IMR-90 (cell line): ENCODE data around the gene TMEM50A. TPM values are rescaled to one million over a fixed set of nuclear protein-coding genes. Genes with fewer than 3 reads are reported as not detected.

Experiments
- ATAC-seq: fragments of 200-7000 bp; cut with Tn5 transposase; 2 replicates; pipeline ENCODE4 v1.9.1; 2020; ENCODE audit warnings: low read depth, mild to moderate bottlenecking, moderate library complexity
- BruUV-seq: library from RNA; stranded (reverse); fragments of 400-500 nt; replicated peaks from 2 replicates; lab custom pipeline; 2021; lab: Mats Ljungman, UMichigan
- CTCF ChIA-PET: fragments of 300-600 bp; formaldehyde crosslinking; extraction: SDS; loops from one replicate; lab custom pipeline; 2021; ENCODE audit warnings: antibody characterized with exemption; lab: Yijun Ruan, JAX
- POLR2A ChIA-PET: fragments of 300-600 bp; sonication (Branson Sonifier 250); formaldehyde crosslinking; loops from one replicate; lab custom pipeline; 2022; ENCODE audit warnings: antibody characterized with exemption; ENCODE audit not compliant: unreplicated experiment; lab: Charles Lee
- DNase-seq: peaks from one replicate; pipeline ENCODE4 v3.0.0; 2013
- H2AFZ ChIP-seq: replicated peaks from 2 replicates; pipeline ENCODE3; 2013; ENCODE audit warnings: low read length, mild to moderate bottlenecking; ENCODE audit not compliant: poor library complexity
- H2AK5ac ChIP-seq: 2 replicates; pipeline ENCODE4 v1.6.1; 2013; ENCODE audit warnings: low read depth, low read length, inconsistent platforms
- H2AK9ac ChIP-seq: replicated peaks from 2 replicates; pipeline ENCODE3; 2013; ENCODE audit warnings: mild to moderate bottlenecking, low read depth, low read length, moderate library complexity; ENCODE audit not compliant: poor library complexity
- H2BK120ac ChIP-seq: 2 replicates; pipeline ENCODE4 v1.6.1; 2013; ENCODE audit warnings: low read depth, low read length, inconsistent platforms
- H2BK15ac ChIP-seq: 3 replicates; pipeline ENCODE4 v1.6.1; 2013; ENCODE audit warnings: low read depth, low read length, inconsistent platforms
- H2BK20ac ChIP-seq: 2 replicates; pipeline ENCODE4 v1.6.1; 2013; ENCODE audit warnings: low read depth, mild to moderate bottlenecking, inconsistent platforms, low read length, moderate library complexity
- H2BK5ac ChIP-seq: 2 replicates; pipeline ENCODE4 v1.6.1; 2013; ENCODE audit warnings: mild to moderate bottlenecking, low read depth, low read length, inconsistent platforms; ENCODE audit not compliant: poor library complexity, severe bottlenecking
- H3K14ac ChIP-seq: replicated peaks from 2 replicates; pipeline ENCODE4 v1.6.1; 2013; ENCODE audit warnings: low read depth, low read length, inconsistent platforms
- H3K18ac ChIP-seq: 2 replicates; pipeline ENCODE4 v1.6.1; 2013; ENCODE audit warnings: low read depth, low read length, control low read depth
- H3K23ac ChIP-seq: 2 replicates; pipeline ENCODE4 v1.6.1; 2013; ENCODE audit warnings: low read depth, low read length, inconsistent platforms
- H3K27ac ChIP-seq: 2 replicates; pipeline ENCODE4 v1.5.1; 2013; ENCODE audit warnings: mild to moderate bottlenecking, control low read depth, low read length; ENCODE audit not compliant: insufficient read depth
- H3K27me3 ChIP-seq: 2 replicates; pipeline ENCODE4 v1.6.1; 2013; ENCODE audit warnings: low read length; ENCODE audit not compliant: control insufficient read depth, insufficient read depth
- H3K36me3 ChIP-seq: 2 replicates; pipeline ENCODE4 v1.6.1; 2013; ENCODE audit warnings: low read length, mixed read lengths; ENCODE audit not compliant: control insufficient read depth, insufficient read depth
- H3K4ac ChIP-seq: 2 replicates; pipeline ENCODE4 v1.6.1; 2013; ENCODE audit warnings: low read depth, low read length, inconsistent platforms
- H3K4me1 ChIP-seq: 2 replicates; pipeline ENCODE4 v1.6.1; 2013; ENCODE audit warnings: low read length, mixed read lengths; ENCODE audit not compliant: control insufficient read depth, insufficient read depth
- H3K4me2 ChIP-seq: 2 replicates; pipeline ENCODE4 v1.6.1; 2013; ENCODE audit warnings: low read depth, mild to moderate bottlenecking, control low read depth, low read length, moderate library complexity
- H3K4me3 ChIP-seq: 2 replicates; pipeline ENCODE4 v1.5.1; 2013; ENCODE audit warnings: low read depth, mild to moderate bottlenecking, control low read depth, low read length, moderate library complexity; ENCODE audit not compliant: insufficient read depth
- H3K56ac ChIP-seq: 2 replicates; pipeline ENCODE4 v1.6.1; 2013; ENCODE audit warnings: low read length, inconsistent platforms; ENCODE audit not compliant: insufficient read depth; ENCODE audit errors: extremely low read depth
- H3K79me1 ChIP-seq, 2 experiments: 2 replicates each; pipeline ENCODE4 v1.6.1; 2013; ENCODE audit warnings: low read length in 2 of 2, inconsistent platforms in 1 of 2, low read depth in 1 of 2
- H3K9ac ChIP-seq: 2 replicates; pipeline ENCODE4 v1.6.1; 2013; ENCODE audit warnings: low read depth, low read length, control low read depth
- H3K9me1 ChIP-seq: 2 replicates; pipeline ENCODE4 v1.6.1; 2013; ENCODE audit warnings: low read length, inconsistent platforms; ENCODE audit not compliant: insufficient read depth
- H3K9me3 ChIP-seq: 2 replicates; pipeline ENCODE4 v1.6.1; 2013; ENCODE audit warnings: low read length; ENCODE audit not compliant: control insufficient read depth, insufficient read depth
- H4K20me1 ChIP-seq: 2 replicates; pipeline ENCODE4 v1.6.1; 2013; ENCODE audit warnings: low read length, inconsistent platforms; ENCODE audit not compliant: insufficient read depth
- H4K5ac ChIP-seq: 2 replicates; pipeline ENCODE4 v1.6.1; 2013; ENCODE audit warnings: mild to moderate bottlenecking, low read depth, low read length, control low read depth
- H4K8ac ChIP-seq, 2 experiments: 2 replicates each; pipeline ENCODE4 v1.6.1; 2013; ENCODE audit warnings: low read depth in 2 of 2, low read length in 2 of 2, control low read depth in 1 of 2, inconsistent platforms in 1 of 2
- H4K91ac ChIP-seq: 2 replicates; pipeline ENCODE4 v1.6.1; 2013; ENCODE audit warnings: low read depth, low read length, inconsistent platforms; ENCODE audit not compliant: insufficient read depth
- MXI1 ChIP-seq: IDR thresholded peaks from 2 replicates; pipeline ENCODE4 v1.6.1; 2012; ENCODE audit warnings: low read depth, mild to moderate bottlenecking, low read length, moderate library complexity, borderline replicate concordance
- NFE2L2 ChIP-seq: fragments of 150-350 bp; IDR thresholded peaks from 2 replicates; pipeline ENCODE4 v1.6.1; 2016; ENCODE audit warnings: low read depth, mild to moderate bottlenecking, low read length
- SMC3 ChIP-seq: fragments of 150-350 bp; IDR thresholded peaks from 2 replicates; pipeline ENCODE4 v1.6.1; 2016; ENCODE audit warnings: low read depth, mild to moderate bottlenecking, antibody characterized with exemption, low read length, moderate library complexity
- USF2 ChIP-seq: fragments of 150-350 bp; IDR thresholded peaks from 2 replicates; pipeline ENCODE4 v1.6.1; 2017; ENCODE audit warnings: mild to moderate bottlenecking, antibody characterized with exemption, low read length, low read depth
- WGBS, 2 experiments: methylation state at CpG; one replicate each; pipeline versions ENCODE4 v1.1.5 to v1.1.7; 2013; ENCODE audit warnings: missing lambda C conversion rate in 2 of 2; ENCODE audit not compliant: insufficient read length in 1 of 2; ENCODE audit errors: extremely low coverage in 2 of 2; 5-methylcytosine and 5-hydroxymethylcytosine counted together
- dilution Hi-C: fragments of 300-500 bp; cut with HindIII; formaldehyde crosslinking; loops from one replicate; pipeline ENCODE4 v1.14.3; 2018; ENCODE audit warnings: low sequenced_read_pairs; ENCODE audit not compliant: unreplicated experiment
- in situ Hi-C: fragments of 300-500 bp; cut with MboI; formaldehyde crosslinking; loops from 3 replicates; pipeline ENCODE4 v1.14.3; 2019; ENCODE audit warnings: low sequenced_read_pairs, inconsistent platforms, mixed read lengths
- intact Hi-C: fragments of 100-400 bp; cut with micrococcal nuclease; formaldehyde crosslinking; loops from 2 replicates; pipeline ENCODE4 v1.10.0; 2022
- polyA plus RNA-seq, 3 experiments: library from polyadenylated mRNA; depleted of rRNA; stranded (reverse); fragments of >200 nt; gene quantifications; 2 replicates each; pipeline ENCODE4 v1.2.3, GENCODE V29; 2012; ENCODE audit warnings: low replicate concordance in 1 of 3
- total RNA-seq: library from RNA; depleted of rRNA; stranded (reverse); fragments of >200 nt; gene quantifications from 2 replicates; pipeline ENCODE4 v1.2.3, GENCODE V29; 2012

TMEM50A gene
- total and polyA plus RNA-seq, 2 of the 4 experiments (the other 2 are of a cell fraction): 48.4 to 63.9 TPM

- ChIA-PET POLR2A (no interaction called here), CTCF (no interaction called here)
- BruUV-seq: no TSS peak
- Histone ChIP-seq H2BK20ac (no peak overlapping the region), H4K5ac (no peak overlapping the region), H4K20me1 (peaks cover 23% of the 10 kb centered on the region; the same call in 1 of the 2 replicates), H3K4me3 (no peak overlapping the region), H2BK15ac (no peak overlapping the region), H4K91ac (no peak overlapping the region), H3K14ac (no peak overlapping the region), H3K27ac (no peak overlapping the region), H3K4ac (no peak overlapping the region), H3K9ac (no peak overlapping the region), H3K4me2 (no peak overlapping the region), H2AFZ (no peak overlapping the region), H3K36me3 (peaks cover 10% of the 10 kb centered on the region), H3K27me3 (no peaks in the 10 kb centered on the region), H2BK120ac (no peak overlapping the region), H3K9me1 (0 out of 2 replicates have a peak, but pooled peaks cover 3% of the 10 kb centered on the region), H3K23ac (no peak overlapping the region), H3K18ac (no peak overlapping the region), H3K9me3 (no peaks in the 10 kb centered on the region), H2AK5ac (no peak overlapping the region), H3K4me1 (peaks cover 4% of the 10 kb centered on the region), H2BK5ac (no peak overlapping the region), H4K8ac (no peak overlapping the region), H2AK9ac (no peak overlapping the region), H3K56ac (no peak overlapping the region), H3K79me1 (peaks cover 22 to 31% of the 10 kb centered on the region in 2 experiments)
- no CpG with 5 or more reads among the region's 6 CpGs for WGBS, 2 experiments
- no peak for DNase-seq
- TF ChIP-seq USF2: no peak
- TF ChIP-seq NFE2L2: no peak
- TF ChIP-seq MXI1: no peak
- no peak for TF ChIP-seq SMC3
- in situ Hi-C loops: no loop called here
- intact Hi-C loops: loop anchor here (5.0 kb wide), 1 partner anchor 94 kb away; the partner anchor contains the start of gene RSRP1
- dilution Hi-C loops: no loop called here
- ATAC-seq: no peak
These were observed 3.6 kb downstream of the TMEM50A start for GRCh38 chr1:25341746-25342145.
